ENCODE measurements around the gene BCDIN3D. TPM values are rescaled to one million over a fixed set of nuclear protein-coding genes. Genes with fewer than 3 reads are reported as not detected.

Gene BCDIN3D, protein sequence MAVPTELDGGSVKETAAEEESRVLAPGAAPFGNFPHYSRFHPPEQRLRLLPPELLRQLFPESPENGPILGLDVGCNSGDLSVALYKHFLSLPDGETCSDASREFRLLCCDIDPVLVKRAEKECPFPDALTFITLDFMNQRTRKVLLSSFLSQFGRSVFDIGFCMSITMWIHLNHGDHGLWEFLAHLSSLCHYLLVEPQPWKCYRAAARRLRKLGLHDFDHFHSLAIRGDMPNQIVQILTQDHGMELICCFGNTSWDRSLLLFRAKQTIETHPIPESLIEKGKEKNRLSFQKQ
- 3.4 TPM for polyA plus RNA-seq (2012; ENCODE audit: insufficient read length, low read depth)

DNA sequence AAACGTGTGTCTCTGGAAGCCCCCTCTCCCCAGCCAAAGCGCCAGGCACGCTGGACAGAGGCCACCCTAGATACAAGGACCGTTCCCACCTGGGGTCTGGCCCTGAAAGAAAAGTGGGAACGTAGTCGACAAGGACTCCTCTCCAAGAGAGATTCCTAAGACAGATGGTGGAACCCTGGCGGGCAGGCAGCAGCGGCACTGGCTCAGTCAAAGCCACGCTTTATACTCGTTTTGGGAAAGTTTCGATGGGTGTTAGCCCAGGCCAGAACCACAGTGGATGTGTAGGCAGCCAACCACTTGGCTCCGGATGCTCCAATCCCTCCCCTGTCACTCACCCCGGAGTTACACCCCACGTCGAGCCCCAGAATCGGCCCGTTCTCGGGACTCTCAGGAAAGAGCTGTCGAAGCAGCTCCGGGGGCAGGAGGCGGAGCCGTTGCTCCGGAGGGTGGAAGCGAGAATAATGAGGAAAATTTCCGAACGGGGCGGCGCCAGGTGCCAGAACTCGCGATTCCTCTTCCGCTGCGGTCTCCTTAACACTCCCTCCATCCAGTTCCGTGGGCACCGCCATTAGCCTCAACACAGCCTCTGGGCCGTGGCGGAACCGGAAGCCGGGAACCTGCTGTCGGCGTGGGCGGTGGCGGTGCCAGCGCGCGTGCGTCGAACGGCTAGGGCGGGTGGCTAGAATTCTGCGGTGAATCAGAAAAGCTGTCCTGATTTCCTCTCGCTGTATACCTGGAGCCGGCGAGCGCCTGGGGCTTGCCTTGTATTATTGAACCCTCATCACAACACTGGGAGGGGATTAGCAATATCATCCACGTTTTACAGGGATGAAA, at the start of gene BCDIN3D:
Gene BCDIN3D, minus strand, starts transcription at position 588 of the 834 bp plus-strand sequence. Its CDS starts 19 bp downstream, at position 569.
- TF ChIP-seq, protein P1, sequence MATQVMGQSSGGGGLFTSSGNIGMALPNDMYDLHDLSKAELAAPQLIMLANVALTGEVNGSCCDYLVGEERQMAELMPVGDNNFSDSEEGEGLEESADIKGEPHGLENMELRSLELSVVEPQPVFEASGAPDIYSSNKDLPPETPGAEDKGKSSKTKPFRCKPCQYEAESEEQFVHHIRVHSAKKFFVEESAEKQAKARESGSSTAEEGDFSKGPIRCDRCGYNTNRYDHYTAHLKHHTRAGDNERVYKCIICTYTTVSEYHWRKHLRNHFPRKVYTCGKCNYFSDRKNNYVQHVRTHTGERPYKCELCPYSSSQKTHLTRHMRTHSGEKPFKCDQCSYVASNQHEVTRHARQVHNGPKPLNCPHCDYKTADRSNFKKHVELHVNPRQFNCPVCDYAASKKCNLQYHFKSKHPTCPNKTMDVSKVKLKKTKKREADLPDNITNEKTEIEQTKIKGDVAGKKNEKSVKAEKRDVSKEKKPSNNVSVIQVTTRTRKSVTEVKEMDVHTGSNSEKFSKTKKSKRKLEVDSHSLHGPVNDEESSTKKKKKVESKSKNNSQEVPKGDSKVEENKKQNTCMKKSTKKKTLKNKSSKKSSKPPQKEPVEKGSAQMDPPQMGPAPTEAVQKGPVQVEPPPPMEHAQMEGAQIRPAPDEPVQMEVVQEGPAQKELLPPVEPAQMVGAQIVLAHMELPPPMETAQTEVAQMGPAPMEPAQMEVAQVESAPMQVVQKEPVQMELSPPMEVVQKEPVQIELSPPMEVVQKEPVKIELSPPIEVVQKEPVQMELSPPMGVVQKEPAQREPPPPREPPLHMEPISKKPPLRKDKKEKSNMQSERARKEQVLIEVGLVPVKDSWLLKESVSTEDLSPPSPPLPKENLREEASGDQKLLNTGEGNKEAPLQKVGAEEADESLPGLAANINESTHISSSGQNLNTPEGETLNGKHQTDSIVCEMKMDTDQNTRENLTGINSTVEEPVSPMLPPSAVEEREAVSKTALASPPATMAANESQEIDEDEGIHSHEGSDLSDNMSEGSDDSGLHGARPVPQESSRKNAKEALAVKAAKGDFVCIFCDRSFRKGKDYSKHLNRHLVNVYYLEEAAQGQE (IDR thresholded peaks at IDR 0.05; ENCODE audit: insufficient read depth in 1 of 2, low read depth in 2 of 2, low read length in 2 of 2) = peak in 1 of 2 experiments; percentile 71; a peak in 2 of 4 replicates
- TF ChIP-seq FOXP2 (optimal IDR thresholded peaks at IDR 0.05; ENCODE audit: borderline replicate concordance, extremely low read depth, extremely low read length, insufficient read depth) = peak; percentile 48
- TF ChIP-seq POLR2AphosphoS5 (IDR thresholded peaks at IDR 0.05; ENCODE audit: low read depth, low read length) = peak; percentile 93
- peak; percentile 57; the same call in 1 of the 2 replicates for TF ChIP-seq SIN3A (IDR thresholded peaks at IDR 0.05; ENCODE audit: borderline replicate concordance, insufficient read depth, low read length)
- peak; percentile 84 for TF ChIP-seq TAF1 (IDR thresholded peaks at IDR 0.05; ENCODE audit: borderline replicate concordance, insufficient read depth, low read length)

DNA sequence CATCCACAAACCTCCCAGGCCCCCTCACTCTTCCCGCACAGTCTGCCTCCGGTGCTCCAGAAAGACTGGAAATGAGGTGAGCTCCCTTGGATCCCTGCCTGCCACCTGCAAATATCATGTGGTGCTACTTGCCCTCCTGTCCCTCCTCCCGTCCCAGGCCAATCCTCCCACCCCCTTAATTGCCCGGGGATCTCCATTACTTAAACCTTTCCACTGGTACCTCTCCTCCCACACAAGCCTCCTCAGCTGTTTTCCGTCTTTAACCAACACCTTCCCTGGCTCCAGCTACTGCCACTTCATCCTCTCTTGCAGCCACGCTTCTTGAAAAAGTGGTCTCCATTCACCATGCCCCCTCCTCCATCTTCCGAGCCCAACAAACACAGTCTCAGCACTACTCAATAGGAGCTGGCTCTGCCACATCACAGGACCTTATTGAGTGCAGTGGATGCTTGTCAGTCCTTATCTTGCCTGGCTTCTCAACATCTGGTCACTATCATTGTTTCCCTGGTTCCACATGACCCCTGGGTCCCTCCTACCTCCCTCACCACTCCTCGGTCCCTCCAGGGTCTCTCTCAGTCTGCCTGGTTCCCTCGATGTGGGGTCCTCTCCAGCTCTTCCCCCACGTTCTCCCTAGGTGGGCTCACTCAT, 49.3 kb upstream of the BCDIN3D start:
- TF ChIP-seq SIN3A (IDR thresholded peaks at IDR 0.05; ENCODE audit: borderline replicate concordance, insufficient read depth, low read length) = no peak
- TF ChIP-seq, protein P1 (IDR thresholded peaks at IDR 0.05; ENCODE audit: insufficient read depth in 1 of 2, low read depth in 2 of 2, low read length in 2 of 2) = no peak
- TF ChIP-seq POLR2AphosphoS5 (IDR thresholded peaks at IDR 0.05; ENCODE audit: low read depth, low read length) = no peak
- TF ChIP-seq TAF1 (IDR thresholded peaks at IDR 0.05; ENCODE audit: borderline replicate concordance, insufficient read depth, low read length) = no peak
- no peak for TF ChIP-seq FOXP2 (optimal IDR thresholded peaks at IDR 0.05; ENCODE audit: borderline replicate concordance, extremely low read depth, extremely low read length, insufficient read depth)

DNA sequence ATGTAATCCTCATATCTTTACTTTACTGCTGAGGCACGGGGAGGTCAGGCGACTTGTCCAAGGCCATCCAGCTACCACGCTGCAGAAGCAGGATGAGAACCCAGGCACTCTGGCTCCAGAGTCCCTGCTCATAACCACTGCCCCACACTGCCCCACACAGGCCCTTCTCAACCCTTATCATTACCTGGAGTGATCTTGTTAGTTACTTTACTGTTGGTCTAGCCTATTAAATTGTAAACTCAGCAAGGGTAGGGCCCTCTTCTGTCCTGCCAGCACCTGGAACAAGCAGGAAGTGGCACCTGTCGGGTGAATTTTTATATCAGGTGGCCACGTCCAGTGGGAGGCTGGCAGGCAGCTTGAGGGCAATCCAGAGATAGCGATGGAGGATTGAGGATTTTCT, 48.6 kb upstream of the BCDIN3D start:
- TF ChIP-seq SIN3A (IDR thresholded peaks at IDR 0.05; ENCODE audit: borderline replicate concordance, insufficient read depth, low read length) (no peak), TAF1 (IDR thresholded peaks at IDR 0.05; ENCODE audit: borderline replicate concordance, insufficient read depth, low read length) (no peak), POLR2AphosphoS5 (IDR thresholded peaks at IDR 0.05; ENCODE audit: low read depth, low read length) (no peak), FOXP2 (optimal IDR thresholded peaks at IDR 0.05; ENCODE audit: borderline replicate concordance, extremely low read depth, extremely low read length, insufficient read depth) (no peak)
- TF ChIP-seq, protein P1 (IDR thresholded peaks at IDR 0.05; ENCODE audit: insufficient read depth in 1 of 2, low read depth in 2 of 2, low read length in 2 of 2) = no peak

DNA sequence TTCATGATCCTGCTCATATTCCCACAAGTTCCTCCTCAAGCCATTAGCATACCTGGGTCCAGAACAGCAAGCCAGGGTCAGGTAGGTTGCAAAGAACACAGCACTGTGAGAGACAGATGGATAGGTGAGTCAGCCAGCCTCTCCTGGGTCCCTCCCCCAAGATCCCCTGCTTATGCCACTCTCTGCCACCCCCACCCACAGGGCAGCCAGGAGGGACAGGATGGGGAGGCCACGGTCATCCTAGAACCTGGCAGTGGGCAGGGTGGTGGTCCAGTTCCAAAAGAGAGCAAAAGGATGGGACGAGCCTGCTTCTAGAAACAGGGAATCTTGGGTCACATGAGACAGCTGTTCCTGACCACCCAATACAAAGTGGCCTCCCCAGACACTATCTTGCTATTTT, 48.1 kb upstream of the BCDIN3D start:
- TF ChIP-seq POLR2AphosphoS5 (IDR thresholded peaks at IDR 0.05; ENCODE audit: low read depth, low read length) (no peak), TAF1 (IDR thresholded peaks at IDR 0.05; ENCODE audit: borderline replicate concordance, insufficient read depth, low read length) (no peak), FOXP2 (optimal IDR thresholded peaks at IDR 0.05; ENCODE audit: borderline replicate concordance, extremely low read depth, extremely low read length, insufficient read depth) (no peak), SIN3A (IDR thresholded peaks at IDR 0.05; ENCODE audit: borderline replicate concordance, insufficient read depth, low read length) (no peak)
- TF ChIP-seq, protein P1 (IDR thresholded peaks at IDR 0.05; ENCODE audit: insufficient read depth in 1 of 2, low read depth in 2 of 2, low read length in 2 of 2) = no peak
